HFFc6 (cell line): Measurements from ENCODE around the gene EIF5A. TPM values are rescaled to one million over a fixed set of nuclear protein-coding genes. Genes with fewer than 3 reads are reported as not detected.
A peak's percentile ranks its signal among the peaks of the same experiment; 100 is the strongest.

Experiments
- DNase-seq: peaks from one replicate; pipeline ENCODE4 v3.0.0-alpha.2; 2018
- H3K27ac Mint-ChIP-seq: 2 replicates; pipeline ENCODE4 v1.8.0; 2020; ENCODE audit warnings: mild to moderate bottlenecking, mixed read lengths
- H3K27me3 Mint-ChIP-seq: 2 replicates; pipeline ENCODE4 v1.8.0; 2021; ENCODE audit warnings: mild to moderate bottlenecking, moderate library complexity, mixed read lengths; ENCODE audit not compliant: insufficient read depth
- H3K36me3 Mint-ChIP-seq: 2 replicates; pipeline ENCODE4 v1.8.0; 2021; ENCODE audit warnings: low read depth, mixed read lengths
- H3K4me1 Mint-ChIP-seq: 2 replicates; pipeline ENCODE4 v1.8.0; 2020; ENCODE audit warnings: low read depth, mixed read lengths
- H3K4me3 Mint-ChIP-seq: 2 replicates; pipeline ENCODE4 v1.8.0; 2020; ENCODE audit warnings: mild to moderate bottlenecking, moderate library complexity, mixed read lengths
- H3K9me3 Mint-ChIP-seq: 2 replicates; pipeline ENCODE4 v1.8.0; 2020; ENCODE audit warnings: mild to moderate bottlenecking, mixed read lengths
- long read RNA-seq: library from polyadenylated mRNA; unstranded; transcript quantifications from one replicate; pipeline ENCODE4 v2.0.0, GENCODE V29; 2019
- total RNA-seq, 6 experiments: library from RNA; stranded (reverse); fragmentation: NEBNext Ultra II Directional; extraction: Animal tissue kit (Norgen Biotek cat#: 25700); gene quantifications; 2 replicates in 1 of 6; 3 replicates in 5 of 6; pipeline ENCODE4 v1.2.3, GENCODE V29; 2021
- TF ChIP-seq, protein P1 (sequence below): fragments of 200-600 bp; sonication (generic); IDR thresholded peaks from 2 replicates; pipeline ENCODE4 v1.5.0; 2021; ENCODE audit warnings: antibody characterized with exemption, mild to moderate bottlenecking

Gene EIF5A
- 1,000 to 10,000 TPM; 1,011 to 1,116 (median 1,072) TPM for total RNA-seq
- long read RNA-seq, transcript EIF5A-202 (6 exons, 1,511 nt) = major isoform, 692 of 1,211 reads
- long read RNA-seq, transcript EIF5A-205 (6 exons, 1,271 nt) = minor isoform, 81 of 1,211 reads
- long read RNA-seq, partial matches to known transcripts = 419 of 1,211 reads
- long read RNA-seq, other reads (novel, unspliced or antisense) = 14 of 1,211 reads

DNA sequence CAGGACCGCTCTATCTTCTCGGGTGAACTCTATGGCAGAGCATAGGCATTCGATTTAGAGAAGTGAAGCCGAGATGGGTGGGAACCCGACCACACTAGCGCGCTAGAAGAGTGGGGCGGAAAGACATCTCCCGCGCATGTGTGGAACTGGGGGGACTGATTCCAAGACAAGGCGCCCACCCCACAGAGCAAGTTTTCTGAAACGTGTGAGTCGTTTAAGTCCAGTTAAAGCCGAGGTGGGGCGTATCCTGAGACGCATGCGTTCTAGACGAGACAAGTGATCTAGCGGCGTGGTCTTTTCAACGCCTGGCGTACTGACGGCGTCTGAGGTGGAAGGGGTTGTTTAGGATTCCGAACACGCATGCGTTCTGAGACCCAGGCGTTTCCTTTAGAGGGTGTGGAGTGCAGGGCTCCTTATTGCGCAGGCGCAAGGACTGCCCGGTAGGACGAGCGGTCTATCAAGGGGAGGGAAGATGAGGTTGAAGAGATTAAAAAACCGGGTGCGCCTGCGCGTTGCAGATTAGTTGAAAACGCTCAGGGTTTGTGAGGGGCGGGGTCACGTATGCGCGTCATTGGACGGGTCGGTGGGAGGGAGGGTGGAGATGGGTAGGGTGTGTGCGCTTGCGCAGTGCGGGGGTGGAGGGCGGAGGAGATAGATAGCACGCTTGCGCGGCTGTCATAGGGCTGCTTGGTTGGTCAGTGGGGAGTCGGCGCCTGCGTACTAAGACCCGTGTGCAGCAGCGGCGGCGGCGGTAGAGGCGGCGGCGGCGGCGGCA is at the start of gene EIF5A:
TSS of gene EIF5A (plus strand) at position 718 of the 775 bp plus-strand sequence. CDS start 2,008 bp downstream, outside the sequence.
- Mint-ChIP-seq H3K27me3 (peaks cover 10% of the 10 kb centered on the region), H3K4me3 (peak within 1 kb of the TSS; percentile 94), H3K36me3 (peaks cover 33% of the 10 kb centered on the region), H3K9me3 (no peaks in the 10 kb centered on the region), H3K27ac (peak within 1 kb of the TSS; percentile 99), H3K4me1 (peaks cover 36% of the 10 kb centered on the region)
- TF ChIP-seq, protein P1, sequence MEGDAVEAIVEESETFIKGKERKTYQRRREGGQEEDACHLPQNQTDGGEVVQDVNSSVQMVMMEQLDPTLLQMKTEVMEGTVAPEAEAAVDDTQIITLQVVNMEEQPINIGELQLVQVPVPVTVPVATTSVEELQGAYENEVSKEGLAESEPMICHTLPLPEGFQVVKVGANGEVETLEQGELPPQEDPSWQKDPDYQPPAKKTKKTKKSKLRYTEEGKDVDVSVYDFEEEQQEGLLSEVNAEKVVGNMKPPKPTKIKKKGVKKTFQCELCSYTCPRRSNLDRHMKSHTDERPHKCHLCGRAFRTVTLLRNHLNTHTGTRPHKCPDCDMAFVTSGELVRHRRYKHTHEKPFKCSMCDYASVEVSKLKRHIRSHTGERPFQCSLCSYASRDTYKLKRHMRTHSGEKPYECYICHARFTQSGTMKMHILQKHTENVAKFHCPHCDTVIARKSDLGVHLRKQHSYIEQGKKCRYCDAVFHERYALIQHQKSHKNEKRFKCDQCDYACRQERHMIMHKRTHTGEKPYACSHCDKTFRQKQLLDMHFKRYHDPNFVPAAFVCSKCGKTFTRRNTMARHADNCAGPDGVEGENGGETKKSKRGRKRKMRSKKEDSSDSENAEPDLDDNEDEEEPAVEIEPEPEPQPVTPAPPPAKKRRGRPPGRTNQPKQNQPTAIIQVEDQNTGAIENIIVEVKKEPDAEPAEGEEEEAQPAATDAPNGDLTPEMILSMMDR = no peak
- DNase-seq = peak; percentile 100

DNA sequence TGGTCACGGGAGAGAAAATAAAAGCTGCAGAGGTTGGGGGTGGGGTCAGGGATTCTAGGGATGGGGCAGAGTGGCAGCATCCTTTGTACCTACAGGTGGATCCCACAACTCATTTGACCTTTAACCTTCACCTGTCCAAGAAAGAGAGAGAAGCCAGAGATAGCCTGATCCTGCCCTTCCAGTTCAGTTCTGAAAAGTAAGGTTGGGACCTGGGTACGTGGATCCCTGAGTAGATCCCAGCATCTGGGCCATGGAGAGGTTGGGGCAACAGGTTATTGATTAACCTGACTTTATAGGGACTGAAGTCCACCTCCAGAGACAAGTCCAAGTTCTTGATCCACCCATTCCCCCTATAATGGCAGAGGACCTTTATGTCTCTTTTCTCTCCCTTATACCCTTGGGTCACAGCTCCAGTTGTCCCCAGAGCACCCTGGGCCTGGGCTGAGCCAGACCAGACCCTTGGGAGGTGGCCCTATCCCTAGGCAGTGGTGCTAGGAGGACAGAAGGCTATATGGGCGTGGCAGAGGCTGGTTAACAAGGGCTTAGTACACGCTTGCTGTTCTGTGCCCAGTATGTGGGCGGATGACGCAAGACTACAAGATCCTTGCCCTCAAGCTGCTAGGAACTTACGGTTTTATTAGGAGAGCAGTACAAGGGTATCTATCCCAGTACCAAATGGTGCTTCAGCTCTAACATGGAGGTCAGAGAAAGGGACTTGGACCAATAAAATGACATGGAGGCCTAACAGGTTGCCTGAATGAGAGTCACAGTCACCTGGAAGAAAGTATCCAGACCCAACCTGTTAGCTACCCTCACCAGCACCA is 48.5 kb upstream of the EIF5A start:
- peaks cover 17% of the 10 kb centered on the region for H3K36me3 Mint-ChIP-seq
- peaks cover 5% of the 10 kb centered on the region for H3K27me3 Mint-ChIP-seq
- no peak overlapping the region for H3K27ac Mint-ChIP-seq
- no peak overlapping the region for H3K4me3 Mint-ChIP-seq
- H3K9me3 Mint-ChIP-seq = no peaks in the 10 kb centered on the region
- peaks cover 14% of the 10 kb centered on the region for H3K4me1 Mint-ChIP-seq
- TF ChIP-seq, protein P1 = no peak
- DNase-seq = no peak

DNA sequence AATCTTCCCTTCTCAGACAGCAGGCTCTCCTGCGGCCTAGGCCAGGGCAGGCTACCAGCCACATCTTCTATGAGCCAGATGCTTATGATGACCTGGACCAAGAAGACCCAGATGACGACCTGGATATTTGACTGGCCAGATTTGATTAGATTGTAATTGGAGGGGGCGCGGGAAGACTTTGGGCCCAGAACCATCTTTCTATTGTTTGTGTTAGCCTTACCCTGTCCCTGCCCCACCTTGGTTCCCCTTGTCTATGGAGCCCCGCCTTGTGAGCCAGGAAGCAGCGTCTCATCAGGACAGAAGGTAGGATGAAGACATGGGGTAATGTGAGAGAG is 47.9 kb upstream of the EIF5A start:
- no peak overlapping the region for H3K4me3 Mint-ChIP-seq
- no peak for DNase-seq
- H3K4me1 Mint-ChIP-seq = peaks cover 19% of the 10 kb centered on the region
- H3K27ac Mint-ChIP-seq = no peak overlapping the region
- H3K36me3 Mint-ChIP-seq = peaks cover 16% of the 10 kb centered on the region
- H3K27me3 Mint-ChIP-seq = peaks cover 8% of the 10 kb centered on the region
- no peaks in the 10 kb centered on the region for H3K9me3 Mint-ChIP-seq
- TF ChIP-seq, protein P1 = no peak

DNA sequence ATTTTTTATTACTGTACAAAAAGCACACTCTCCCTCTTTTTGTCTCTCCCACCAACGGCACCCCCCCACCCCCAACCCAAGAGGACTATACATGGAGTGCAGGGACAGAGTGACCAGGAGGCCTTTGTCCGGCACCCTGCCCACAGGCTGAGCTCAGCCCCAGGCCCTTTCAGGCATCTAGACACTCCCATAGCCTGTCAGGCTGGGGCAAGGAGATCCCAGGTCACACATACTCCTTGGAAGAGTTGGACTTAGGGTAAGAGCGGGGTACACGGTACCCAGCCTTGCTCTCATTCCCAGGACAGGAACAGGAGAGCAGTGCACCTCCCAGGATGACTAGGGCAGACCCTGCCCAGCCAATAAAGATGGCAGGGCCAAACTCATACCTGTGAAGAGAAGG is 47.3 kb upstream of the EIF5A start:
- Mint-ChIP-seq H3K36me3 (peaks cover 11% of the 10 kb centered on the region; the same call in 1 of the 2 replicates), H3K27me3 (peaks cover 8% of the 10 kb centered on the region), H3K9me3 (no peaks in the 10 kb centered on the region), H3K4me3 (no peak overlapping the region), H3K27ac (no peak overlapping the region), H3K4me1 (peaks cover 19% of the 10 kb centered on the region)
- TF ChIP-seq, protein P1 = no peak
- DNase-seq = no peak

DNA sequence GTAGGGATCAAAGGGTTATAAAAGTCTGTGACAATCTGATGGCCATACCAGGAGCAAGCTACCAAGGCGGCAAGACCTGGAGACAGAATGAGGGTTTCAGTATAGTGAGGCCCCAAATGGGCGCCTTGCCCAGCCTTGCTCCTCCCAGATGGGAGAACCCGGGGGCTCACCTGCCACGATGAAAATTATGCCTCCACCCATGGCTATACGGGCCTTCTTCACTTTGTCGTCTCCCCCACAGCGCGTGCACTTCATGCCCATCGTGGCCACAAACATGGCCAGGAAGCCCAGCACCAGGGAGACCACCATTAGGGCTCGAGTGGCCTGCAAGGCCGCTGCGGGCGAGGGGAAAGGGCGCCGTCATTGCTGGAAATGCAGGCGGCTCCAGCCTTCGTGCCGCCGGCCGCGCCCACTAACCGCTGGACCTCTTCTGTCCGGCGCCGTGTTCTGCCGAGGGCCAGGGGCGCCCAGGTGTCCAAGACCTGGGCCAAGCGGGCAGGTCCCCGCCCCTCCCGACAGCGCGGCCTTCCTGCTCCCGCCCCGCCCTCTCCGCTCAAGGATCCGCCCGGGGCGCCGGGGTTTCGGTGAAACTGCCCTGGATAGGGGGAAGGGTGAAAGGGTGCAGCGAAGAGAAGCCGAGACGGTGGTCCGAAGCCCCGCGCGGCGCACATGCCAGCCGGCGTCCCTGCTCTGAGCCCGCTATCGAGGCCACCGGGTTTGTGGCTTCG is 46.6 kb upstream of the EIF5A start:
- H3K27me3 Mint-ChIP-seq = peaks cover 8% of the 10 kb centered on the region
- no peak overlapping the region for H3K27ac Mint-ChIP-seq
- H3K4me3 Mint-ChIP-seq = peak overlapping the region; percentile 45
- no peak for DNase-seq
- TF ChIP-seq, protein P1 = no peak
- H3K9me3 Mint-ChIP-seq = no peaks in the 10 kb centered on the region
- peaks cover 11% of the 10 kb centered on the region; the same call in 1 of the 2 replicates for H3K36me3 Mint-ChIP-seq
- peaks cover 19% of the 10 kb centered on the region for H3K4me1 Mint-ChIP-seq
